Measurements from ENCODE around the gene SAMD14. TPM values are rescaled to one million over a fixed set of nuclear protein-coding genes. Genes with fewer than 3 reads are reported as not detected.
A peak's percentile ranks its signal among the peaks of the same experiment; 100 is the strongest.

Gene SAMD14
- total and polyA plus RNA-seq, 10 of the 15 experiments (the other 5 are each of a cell fraction or from before 2014, with no cell fraction given) = 0.06 to 1.7 (median 0.25) TPM; not detected in 3

GRCh38 chr17:50139950-50140885 is 10.3 kb upstream of the SAMD14 start (continued):
- no peak for TF ChIP-seq NKRF (conservative IDR thresholded peaks at IDR 0.05)
- TF ChIP-seq IKZF2 (IDR thresholded peaks at IDR 0.05) = no peak; a peak in 1 of 4 replicates
- TF ChIP-seq NR2F1 (conservative IDR thresholded peaks at IDR 0.05) = no peak
- TF ChIP-seq ZNF384 (IDR thresholded peaks at IDR 0.05; ENCODE audit: borderline replicate concordance, low read depth, low read length) = no peak
- TF ChIP-seq ZBTB40 (IDR thresholded peaks at IDR 0.05; ENCODE audit: borderline replicate concordance) = no peak
- peak; percentile 58; the same call in 1 of the 2 replicates for TF ChIP-seq HDGF (IDR thresholded peaks at IDR 0.05)
- TF ChIP-seq ESRRA (IDR thresholded peaks at IDR 0.05; ENCODE audit: low read length) = no peak
- TF ChIP-seq NFYB (IDR thresholded peaks at IDR 0.05; ENCODE audit: insufficient read depth, low read depth, low read length) = no peak
- no peak for TF ChIP-seq PRDM15 (CRISPR knock-in tag; IDR thresholded peaks at IDR 0.05)
- no peak for TF ChIP-seq ZSCAN29 (IDR thresholded peaks at IDR 0.05)
- no peak for TF ChIP-seq PML (IDR thresholded peaks at IDR 0.05; ENCODE audit: low read length)
- no peak for TF ChIP-seq KAT2A (conservative IDR thresholded peaks at IDR 0.05; ENCODE audit: control insufficient read depth, low read depth, low read length)
- no peak for TF ChIP-seq SMAD5 (IDR thresholded peaks at IDR 0.05; ENCODE audit: low read depth)
- TF ChIP-seq YY1 (IDR thresholded peaks at IDR 0.05; ENCODE audit: low read depth, low read length) = no peak
- TF ChIP-seq RB1 (IDR thresholded peaks at IDR 0.05; ENCODE audit: borderline replicate concordance) = no peak
- TF ChIP-seq IRF3 (IDR thresholded peaks at IDR 0.05) = no peak

Data from GM12878 (cell line).